HG03378 (cell line): ENCODE data around the gene CALML3.

ENCODE experiments used
- ATAC-seq: cut with Tn5 transposase; IDR thresholded peaks from one replicate; pipeline ENCODE4 v1.9.1; 2021; ENCODE audit warnings: mild to moderate bottlenecking, moderate library complexity; ENCODE audit not compliant: unreplicated experiment

The CALML3 gene

GRCh38 chr10:5537684-5538083, 12.9 kb downstream of the CALML3 start:
- ATAC-seq: no peak

- no peak for ATAC-seq
Observed at GRCh38 chr10:5538446-5538845, 13.7 kb downstream of the CALML3 start.

- ATAC-seq: no peak
Observed at GRCh38 chr10:5538892-5539651, 14.3 kb downstream of the CALML3 start.

- no peak for ATAC-seq
Observed at GRCh38 chr10:5540080-5540479, 15.3 kb downstream of the CALML3 start.

- ATAC-seq: no peak
Observed at GRCh38 chr10:5540891-5541290, 16.1 kb downstream of the CALML3 start.

GRCh38 chr10:5542100-5542499, 17.3 kb downstream of the CALML3 start:
- no peak for ATAC-seq

- no peak for ATAC-seq
Observed at GRCh38 chr10:5543623-5544022, 18.9 kb downstream of the CALML3 start.

- no peak for ATAC-seq
Observed at GRCh38 chr10:5544216-5544805, 19.6 kb downstream of the CALML3 start.

- ATAC-seq: no peak
Observed at GRCh38 chr10:5545011-5545410, 20.2 kb downstream of the CALML3 start.

GRCh38 chr10:5545426-5545777, 20.6 kb downstream of the CALML3 start:
- no peak for ATAC-seq

GRCh38 chr10:5545778-5546710, 21.3 kb downstream of the CALML3 start:
- ATAC-seq: no peak

- no peak for ATAC-seq
Observed at GRCh38 chr10:5546891-5547680, 22.3 kb downstream of the CALML3 start.

- no peak for ATAC-seq
Observed at GRCh38 chr10:5547681-5547930, 22.8 kb downstream of the CALML3 start.

GRCh38 chr10:5547931-5548660, 23.3 kb downstream of the CALML3 start:
- no peak for ATAC-seq

- ATAC-seq: no peak
Observed at GRCh38 chr10:5549462-5550249, 24.9 kb downstream of the CALML3 start.

- ATAC-seq: no peak
Observed at GRCh38 chr10:5550250-5550545, 25.4 kb downstream of the CALML3 start.

- ATAC-seq: no peak
Observed at GRCh38 chr10:5550621-5551530, 26.1 kb downstream of the CALML3 start.

- ATAC-seq: peak; percentile 40
Observed at GRCh38 chr10:5551531-5552375, 27.0 kb downstream of the CALML3 start.
